Peyer's patch (tissue), 4 donors: ENCODE data around the gene P2RX3.

ENCODE experiments used
- CTCF ChIP-seq, 6 experiments: fragments of 450-650 bp in 4 of 6; fragments of 200-600 bp in 2 of 6; sonication (generic) in 1 of 6; IDR thresholded peaks; one replicate each; pipeline ENCODE4 v1.5.1; 2017 to 2019; ENCODE audit warnings: antibody characterized with exemption in 6 of 6, mild to moderate bottlenecking in 3 of 6, moderate library complexity in 1 of 6
- POLR2A ChIP-seq, 2 donors: fragments of 450-650 bp; IDR thresholded peaks; one replicate each; pipeline ENCODE4 v1.5.1; 2017; ENCODE audit warnings: antibody characterized with exemption in 2 of 2, mild to moderate bottlenecking in 2 of 2, moderate library complexity in 2 of 2

GRCh38 chr11:57413681-57414080 is 75.5 kb downstream of the P2RX3 start:
- no peak for TF ChIP-seq CTCF (IDR thresholded peaks at IDR 0.05)
- no peak for TF ChIP-seq POLR2A (IDR thresholded peaks at IDR 0.05)
